G401.6 (cell line): Measurements from ENCODE around the gene FAM241B.

ENCODE experiments used
- FAIRE-seq: peaks from 2 replicates; lab custom pipeline; 2012; peaks lifted over from hg19 to GRCh38; lab: Jason Lieb, UNC

Gene FAM241B

GRCh38 chr10:69634759-69635425 lies 4.8 kb downstream of the FAM241B start:
- FAIRE-seq, result no peak

- FAIRE-seq, result no peak
Observed at GRCh38 chr10:69635428-69636272, 5.6 kb downstream of the FAM241B start.

- FAIRE-seq, result no peak
Observed at GRCh38 chr10:69636273-69636575, 6.2 kb downstream of the FAM241B start.

- FAIRE-seq, result no peak
Observed at GRCh38 chr10:69636626-69637605, 6.9 kb downstream of the FAM241B start.

- no peak for FAIRE-seq
Observed at GRCh38 chr10:69638642-69639041, 8.6 kb downstream of the FAM241B start.

GRCh38 chr10:69639291-69640195 lies 9.5 kb downstream of the FAM241B start:
- no peak for FAIRE-seq

- FAIRE-seq, result no peak
Observed at GRCh38 chr10:69640196-69640980, 10.3 kb downstream of the FAM241B start.

GRCh38 chr10:69641261-69641980 lies 11.4 kb downstream of the FAM241B start:
- FAIRE-seq, result no peak

- FAIRE-seq, result no peak
Observed at GRCh38 chr10:69642747-69643146, 12.7 kb downstream of the FAM241B start.

- no peak for FAIRE-seq
Observed at GRCh38 chr10:69643779-69644657, 14.0 kb downstream of the FAM241B start.

- FAIRE-seq, result no peak
Observed at GRCh38 chr10:69644658-69645295, 14.7 kb downstream of the FAM241B start.

GRCh38 chr10:69645296-69646184 lies 15.5 kb downstream of the FAM241B start:
- FAIRE-seq, result no peak

GRCh38 chr10:69646185-69647060 lies 16.4 kb downstream of the FAM241B start:
- FAIRE-seq, result no peak

GRCh38 chr10:69647126-69647525 lies 17.1 kb downstream of the FAM241B start:
- FAIRE-seq, result no peak

GRCh38 chr10:69647819-69648218 lies 17.8 kb downstream of the FAM241B start:
- no peak for FAIRE-seq

GRCh38 chr10:69648461-69648860 lies 18.4 kb downstream of the FAM241B start:
- no peak for FAIRE-seq
